Neural cell (in vitro differentiated cells): ENCODE data around the gene TCF15. TPM values are rescaled to one million over a fixed set of nuclear protein-coding genes. Genes with fewer than 3 reads are reported as not detected.

Source experiments
- H2AFZ ChIP-seq: fragments of 200-600, 300-800 bp; sonication (generic), shearing (Covaris generic); 2 replicates; pipeline ENCODE4 v1.6.0; 2014; ENCODE audit warnings: low read depth, mild to moderate bottlenecking, antibody characterized with exemption, low read length, moderate library complexity
- H3F3A ChIP-seq: fragments of 200-600 bp; shearing (Covaris generic); 2 replicates; pipeline ENCODE4 v1.6.1; 2016; ENCODE audit warnings: mild to moderate bottlenecking, moderate library complexity, mixed read lengths, antibody characterized with exemption, low read length; ENCODE audit not compliant: insufficient read depth, poor library complexity, severe bottlenecking
- H3K27ac ChIP-seq: fragments of 200-600, 300-800 bp; sonication (generic), shearing (Covaris generic); 2 replicates; pipeline ENCODE4 v1.5.1; 2014; ENCODE audit warnings: mild to moderate bottlenecking, low read length, moderate library complexity
- H3K27me3 ChIP-seq: fragments of 300-800, 200-600 bp; sonication (generic), shearing (Covaris generic); 2 replicates; pipeline ENCODE4 v1.6.0; 2014; ENCODE audit warnings: mild to moderate bottlenecking, low read depth, low read length, moderate library complexity; ENCODE audit not compliant: insufficient read depth
- H3K36me3 ChIP-seq: fragments of 300-800, 200-600 bp; sonication (generic), shearing (Covaris generic); 2 replicates; pipeline ENCODE4 v1.5.1; 2014; ENCODE audit warnings: mild to moderate bottlenecking, antibody characterized with exemption, low read length, moderate library complexity; ENCODE audit not compliant: insufficient read depth
- H3K4me2 ChIP-seq: fragments of 300-800, 200-600 bp; sonication (generic), shearing (Covaris generic); 2 replicates; pipeline ENCODE4 v1.6.0; 2014; ENCODE audit warnings: mild to moderate bottlenecking, low read length
- H3K4me3 ChIP-seq: fragments of 300-800, 200-600 bp; sonication (generic), shearing (Covaris generic); 2 replicates; pipeline ENCODE4 v1.5.1; 2014; ENCODE audit warnings: mild to moderate bottlenecking, low read length, moderate library complexity
- H3K79me2 ChIP-seq: fragments of 200-600 bp; shearing (Covaris generic); replicated peaks from 2 replicates; pipeline ENCODE4 v1.6.0; 2014; ENCODE audit warnings: mild to moderate bottlenecking, low read length, moderate library complexity; ENCODE audit not compliant: insufficient read depth
- H3K9ac ChIP-seq: fragments of 300-800, 200-600 bp; sonication (generic), shearing (Covaris generic); 2 replicates; pipeline ENCODE4 v1.6.1; 2016; ENCODE audit warnings: mild to moderate bottlenecking, low read length, mixed read lengths
- H3K9me2 ChIP-seq: fragments of 200-600 bp; shearing (Covaris generic); 2 replicates; pipeline ENCODE4 v1.6.1; 2016; ENCODE audit warnings: mild to moderate bottlenecking, low read length, mixed read lengths; ENCODE audit not compliant: insufficient read depth
- H3K9me3 ChIP-seq: fragments of 200-600, 300-800 bp; sonication (generic), shearing (Covaris generic); 2 replicates; pipeline ENCODE4 v1.6.1; 2016; ENCODE audit warnings: mild to moderate bottlenecking, mixed run types, low read length, moderate library complexity, mixed read lengths
- H4K20me1 ChIP-seq: fragments of 200-600 bp; shearing (Covaris generic); 2 replicates; pipeline ENCODE4 v1.6.1; 2016; ENCODE audit warnings: mild to moderate bottlenecking, mixed run types; ENCODE audit not compliant: insufficient read depth
- EP300 ChIP-seq: fragments of 450-650 bp; conservative IDR thresholded peaks from 2 replicates; pipeline ENCODE4 v1.6.1; 2014; ENCODE audit warnings: antibody characterized with exemption, mild to moderate bottlenecking, moderate library complexity; ENCODE audit not compliant: poor library complexity, severe bottlenecking
- EZH2 ChIP-seq: fragments of 200-600, 300-800 bp; shearing (Covaris generic), sonication (generic); IDR thresholded peaks from 2 replicates; pipeline ENCODE4 v1.6.1; 2014; ENCODE audit warnings: antibody characterized with exemption, low read length, borderline replicate concordance, mild to moderate bottlenecking; ENCODE audit not compliant: insufficient read depth, poor library complexity, severe bottlenecking
- MXI1 ChIP-seq: fragments of 450-650 bp; conservative IDR thresholded peaks from 2 replicates; pipeline ENCODE4 v1.6.1; 2014; ENCODE audit warnings: antibody characterized with exemption, mild to moderate bottlenecking; ENCODE audit not compliant: poor library complexity, severe bottlenecking
- POLR2AphosphoS5 ChIP-seq: IDR thresholded peaks from 2 replicates; pipeline ENCODE4 v1.6.1; 2012
- RAD21 ChIP-seq: fragments of 450-650 bp; conservative IDR thresholded peaks from 2 replicates; pipeline ENCODE4 v1.6.1; 2014; ENCODE audit warnings: antibody characterized with exemption, mild to moderate bottlenecking, moderate library complexity
- SMC3 ChIP-seq: fragments of 450-650 bp; conservative IDR thresholded peaks from 2 replicates; pipeline ENCODE4 v1.6.1; 2014; ENCODE audit warnings: antibody characterized with exemption, mild to moderate bottlenecking, moderate library complexity; ENCODE audit not compliant: poor library complexity
- TAF1 ChIP-seq: IDR thresholded peaks from 2 replicates; pipeline ENCODE4 v1.6.1; 2012; ENCODE audit warnings: low read depth
- polyA plus RNA-seq: library from polyadenylated mRNA; depleted of rRNA; stranded (reverse); fragments of >200 nt; gene quantifications from 2 replicates; pipeline ENCODE4 v1.2.3, GENCODE V29; 2014
- TF ChIP-seq, protein P1 (sequence below): fragments of 450-650 bp; IDR thresholded peaks from 2 replicates; pipeline ENCODE4 v1.5.1; 2014; ENCODE audit warnings: antibody characterized with exemption, mild to moderate bottlenecking, moderate library complexity; ENCODE audit not compliant: poor library complexity, severe bottlenecking
- TF ChIP-seq, protein P2 (sequence below): IDR thresholded peaks from 2 replicates; pipeline ENCODE4 v1.6.1; 2012; ENCODE audit warnings: borderline replicate concordance

The TCF15 gene
- polyA plus RNA-seq, 1 donor from 2014 or later, result not detected

DNA sequence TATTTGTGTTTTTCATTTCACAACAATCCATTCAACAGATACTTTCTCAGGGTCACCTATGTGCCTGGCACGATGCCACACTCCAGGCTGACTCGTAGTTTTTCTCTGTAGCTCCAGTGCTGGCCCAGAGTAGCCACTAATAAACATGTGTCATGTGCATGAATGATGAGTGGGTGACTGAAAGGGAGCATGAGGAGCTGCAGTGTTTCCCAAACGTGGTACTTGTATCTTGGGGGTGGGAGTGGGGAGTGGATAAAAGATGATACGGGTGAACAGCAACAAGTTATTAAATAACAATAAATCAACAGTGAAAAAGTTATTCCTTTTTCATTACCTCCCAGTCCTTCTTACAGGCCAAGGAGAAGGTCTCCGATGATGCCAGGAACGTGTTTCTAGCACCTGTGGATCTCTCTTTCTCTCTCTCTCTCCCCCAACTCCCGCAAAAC, 25.8 kb upstream of the TCF15 start:
- no peaks in the 10 kb centered on the region for H3K9me2 ChIP-seq
- TF ChIP-seq EZH2 (no peak), EP300 (no peak), MXI1 (no peak), POLR2AphosphoS5 (no peak), TAF1 (no peak), RAD21 (no peak), SMC3 (no peak)
- TF ChIP-seq, protein P1, sequence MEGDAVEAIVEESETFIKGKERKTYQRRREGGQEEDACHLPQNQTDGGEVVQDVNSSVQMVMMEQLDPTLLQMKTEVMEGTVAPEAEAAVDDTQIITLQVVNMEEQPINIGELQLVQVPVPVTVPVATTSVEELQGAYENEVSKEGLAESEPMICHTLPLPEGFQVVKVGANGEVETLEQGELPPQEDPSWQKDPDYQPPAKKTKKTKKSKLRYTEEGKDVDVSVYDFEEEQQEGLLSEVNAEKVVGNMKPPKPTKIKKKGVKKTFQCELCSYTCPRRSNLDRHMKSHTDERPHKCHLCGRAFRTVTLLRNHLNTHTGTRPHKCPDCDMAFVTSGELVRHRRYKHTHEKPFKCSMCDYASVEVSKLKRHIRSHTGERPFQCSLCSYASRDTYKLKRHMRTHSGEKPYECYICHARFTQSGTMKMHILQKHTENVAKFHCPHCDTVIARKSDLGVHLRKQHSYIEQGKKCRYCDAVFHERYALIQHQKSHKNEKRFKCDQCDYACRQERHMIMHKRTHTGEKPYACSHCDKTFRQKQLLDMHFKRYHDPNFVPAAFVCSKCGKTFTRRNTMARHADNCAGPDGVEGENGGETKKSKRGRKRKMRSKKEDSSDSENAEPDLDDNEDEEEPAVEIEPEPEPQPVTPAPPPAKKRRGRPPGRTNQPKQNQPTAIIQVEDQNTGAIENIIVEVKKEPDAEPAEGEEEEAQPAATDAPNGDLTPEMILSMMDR, result no peak
- TF ChIP-seq, protein P2, sequence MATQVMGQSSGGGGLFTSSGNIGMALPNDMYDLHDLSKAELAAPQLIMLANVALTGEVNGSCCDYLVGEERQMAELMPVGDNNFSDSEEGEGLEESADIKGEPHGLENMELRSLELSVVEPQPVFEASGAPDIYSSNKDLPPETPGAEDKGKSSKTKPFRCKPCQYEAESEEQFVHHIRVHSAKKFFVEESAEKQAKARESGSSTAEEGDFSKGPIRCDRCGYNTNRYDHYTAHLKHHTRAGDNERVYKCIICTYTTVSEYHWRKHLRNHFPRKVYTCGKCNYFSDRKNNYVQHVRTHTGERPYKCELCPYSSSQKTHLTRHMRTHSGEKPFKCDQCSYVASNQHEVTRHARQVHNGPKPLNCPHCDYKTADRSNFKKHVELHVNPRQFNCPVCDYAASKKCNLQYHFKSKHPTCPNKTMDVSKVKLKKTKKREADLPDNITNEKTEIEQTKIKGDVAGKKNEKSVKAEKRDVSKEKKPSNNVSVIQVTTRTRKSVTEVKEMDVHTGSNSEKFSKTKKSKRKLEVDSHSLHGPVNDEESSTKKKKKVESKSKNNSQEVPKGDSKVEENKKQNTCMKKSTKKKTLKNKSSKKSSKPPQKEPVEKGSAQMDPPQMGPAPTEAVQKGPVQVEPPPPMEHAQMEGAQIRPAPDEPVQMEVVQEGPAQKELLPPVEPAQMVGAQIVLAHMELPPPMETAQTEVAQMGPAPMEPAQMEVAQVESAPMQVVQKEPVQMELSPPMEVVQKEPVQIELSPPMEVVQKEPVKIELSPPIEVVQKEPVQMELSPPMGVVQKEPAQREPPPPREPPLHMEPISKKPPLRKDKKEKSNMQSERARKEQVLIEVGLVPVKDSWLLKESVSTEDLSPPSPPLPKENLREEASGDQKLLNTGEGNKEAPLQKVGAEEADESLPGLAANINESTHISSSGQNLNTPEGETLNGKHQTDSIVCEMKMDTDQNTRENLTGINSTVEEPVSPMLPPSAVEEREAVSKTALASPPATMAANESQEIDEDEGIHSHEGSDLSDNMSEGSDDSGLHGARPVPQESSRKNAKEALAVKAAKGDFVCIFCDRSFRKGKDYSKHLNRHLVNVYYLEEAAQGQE, result no peak
- H3K36me3 ChIP-seq, result no peaks in the 10 kb centered on the region
- no peak overlapping the region for H2AFZ ChIP-seq
- no peaks in the 10 kb centered on the region for H3K27me3 ChIP-seq
- H3K4me3 ChIP-seq, result no peak overlapping the region
- no peak overlapping the region for H3K27ac ChIP-seq
- H3F3A ChIP-seq, result no peaks in the 10 kb centered on the region
- no peak overlapping the region for H3K4me2 ChIP-seq
- H3K79me2 ChIP-seq, result no peaks in the 10 kb centered on the region
- no peak overlapping the region for H3K9ac ChIP-seq
- H4K20me1 ChIP-seq, result no peaks in the 10 kb centered on the region
- H3K9me3 ChIP-seq, result no peaks in the 10 kb centered on the region

- Histone ChIP-seq H4K20me1 (no peaks in the 10 kb centered on the region), H3F3A (no peaks in the 10 kb centered on the region), H3K4me2 (no peak overlapping the region), H3K9ac (no peak overlapping the region), H3K4me3 (no peak overlapping the region), H2AFZ (no peak overlapping the region), H3K9me3 (no peaks in the 10 kb centered on the region), H3K27me3 (no peaks in the 10 kb centered on the region), H3K36me3 (no peaks in the 10 kb centered on the region), H3K9me2 (no peaks in the 10 kb centered on the region), H3K27ac (no peak overlapping the region), H3K79me2 (no peaks in the 10 kb centered on the region)
- TF ChIP-seq POLR2AphosphoS5 (no peak), SMC3 (no peak), TAF1 (no peak), EZH2 (no peak), EP300 (no peak), RAD21 (no peak), MXI1 (no peak)
- TF ChIP-seq, protein P2, result no peak
- TF ChIP-seq, protein P1, result no peak
These were observed 25.2 kb upstream of the TCF15 start for GRCh38 chr20:635028-635892.
